ENCODE measurements around the gene SULT1E1. TPM values are rescaled to one million over a fixed set of nuclear protein-coding genes. Genes with fewer than 3 reads are reported as not detected.

SULT1E1 gene
- total and polyA plus RNA-seq, 4 donors = 1.8 to 63.0 (median 20.4) TPM

GRCh38 chr4:69877453-69877852 lies 17.5 kb upstream of the SULT1E1 start:
- Histone ChIP-seq H3K9me3 (ENCODE audit: control insufficient read depth in 4 of 4, low read length in 3 of 4) (no peaks in the 10 kb centered on the region), H3K4me3 (ENCODE audit: low read depth in 1 of 3, low read length in 3 of 3) (no peak overlapping the region), H3K9ac (ENCODE audit: low read depth in 1 of 2, low read length in 2 of 2) (no peak overlapping the region), H3K27me3 (ENCODE audit: control insufficient read depth in 4 of 4, insufficient read depth in 4 of 4, low read length in 3 of 4) (no peaks in the 10 kb centered on the region), H3K27ac (ENCODE audit: low read depth in 1 of 2, low read length in 2 of 2) (no peak overlapping the region), H3K36me3 (ENCODE audit: control insufficient read depth in 4 of 4, insufficient read depth in 3 of 4, low read depth in 1 of 4, low read length in 3 of 4) (no peaks in the 10 kb centered on the region), H3K4me1 (ENCODE audit: control insufficient read depth in 4 of 4, insufficient read depth in 4 of 4, low read length in 3 of 4) (peaks cover 1 to 14% (median 9%) of the 10 kb centered on the region in 4 donors)
- TF ChIP-seq RXRA (IDR thresholded peaks at IDR 0.05) (no peak), MAX (IDR thresholded peaks at IDR 0.05) (no peak), ZBTB33 (IDR thresholded peaks at IDR 0.05) (no peak), HNF4G (IDR thresholded peaks at IDR 0.05) (no peak), FOXA2 (IDR thresholded peaks at IDR 0.05) (no peak), ATF3 (IDR thresholded peaks at IDR 0.05) (no peak), EGR1 (IDR thresholded peaks at IDR 0.05; ENCODE audit: low read depth in 2 of 2) (no peak), HNF4A (conservative IDR thresholded peaks at IDR 0.05) (no peak), GABPA (IDR thresholded peaks at IDR 0.05 in 1 of 2, conservative IDR thresholded peaks at IDR 0.05 in 1 of 2) (no peak), FOXA1 (IDR thresholded peaks at IDR 0.05) (no peak), RAD21 (IDR thresholded peaks at IDR 0.05) (no peak), CTCF (IDR thresholded peaks at IDR 0.05; ENCODE audit: low read depth, low read length, missing input control) (no peak), SP1 (IDR thresholded peaks at IDR 0.05) (no peak), TAF1 (conservative IDR thresholded peaks at IDR 0.05) (no peak), REST (IDR thresholded peaks at IDR 0.05) (no peak)
- 61% methylated on average over 2 of the region's 2 CpGs for WGBS
- DNase-seq (ENCODE audit: low spot score) = no peak

- TF ChIP-seq ZBTB33 (IDR thresholded peaks at IDR 0.05) = peak; percentile 2
- no peak for TF ChIP-seq MAX (IDR thresholded peaks at IDR 0.05)
- H3K4me1 ChIP-seq (ENCODE audit: control insufficient read depth in 4 of 4, insufficient read depth in 4 of 4, low read length in 3 of 4) = peaks cover 1 to 14% (median 9%) of the 10 kb centered on the region in 4 donors
- no peaks in the 10 kb centered on the region for H3K36me3 ChIP-seq (ENCODE audit: control insufficient read depth in 4 of 4, insufficient read depth in 3 of 4, low read depth in 1 of 4, low read length in 3 of 4)
- H3K4me3 ChIP-seq (ENCODE audit: low read depth in 1 of 3, low read length in 3 of 3) = no peak overlapping the region
- no peaks in the 10 kb centered on the region for H3K9me3 ChIP-seq (ENCODE audit: control insufficient read depth in 4 of 4, low read length in 3 of 4)
- no peaks in the 10 kb centered on the region for H3K27me3 ChIP-seq (ENCODE audit: control insufficient read depth in 4 of 4, insufficient read depth in 4 of 4, low read length in 3 of 4)
- no peak for DNase-seq (ENCODE audit: low spot score)
- peak overlapping the region in 1 of 2 donors; percentile 40 for H3K27ac ChIP-seq (ENCODE audit: low read depth in 1 of 2, low read length in 2 of 2)
- 35% methylated on average over 3 of the region's 3 CpGs for WGBS
- no peak overlapping the region for H3K9ac ChIP-seq (ENCODE audit: low read depth in 1 of 2, low read length in 2 of 2)
Measured at GRCh38 chr4:69876071-69876470, 16.1 kb upstream of the SULT1E1 start.
